GM12865 (cell line): ENCODE results near the gene CDH22.

Source experiments
- DNase-seq: peaks from one replicate; pipeline ENCODE4 v3.0.0; 2010; ENCODE audit warnings: low read depth
- H3K4me3 ChIP-seq: 2 replicates; pipeline ENCODE4 v1.5.1; 2011; ENCODE audit warnings: mild to moderate bottlenecking, low read depth, low read length, control low read depth
- CTCF ChIP-seq: IDR thresholded peaks from 2 replicates; pipeline ENCODE4 v1.5.1; 2011; ENCODE audit warnings: low read length, control low read depth, low read depth, inconsistent platforms; ENCODE audit not compliant: insufficient read depth; ENCODE audit errors: missing control alignments

CDH22 gene

DNA sequence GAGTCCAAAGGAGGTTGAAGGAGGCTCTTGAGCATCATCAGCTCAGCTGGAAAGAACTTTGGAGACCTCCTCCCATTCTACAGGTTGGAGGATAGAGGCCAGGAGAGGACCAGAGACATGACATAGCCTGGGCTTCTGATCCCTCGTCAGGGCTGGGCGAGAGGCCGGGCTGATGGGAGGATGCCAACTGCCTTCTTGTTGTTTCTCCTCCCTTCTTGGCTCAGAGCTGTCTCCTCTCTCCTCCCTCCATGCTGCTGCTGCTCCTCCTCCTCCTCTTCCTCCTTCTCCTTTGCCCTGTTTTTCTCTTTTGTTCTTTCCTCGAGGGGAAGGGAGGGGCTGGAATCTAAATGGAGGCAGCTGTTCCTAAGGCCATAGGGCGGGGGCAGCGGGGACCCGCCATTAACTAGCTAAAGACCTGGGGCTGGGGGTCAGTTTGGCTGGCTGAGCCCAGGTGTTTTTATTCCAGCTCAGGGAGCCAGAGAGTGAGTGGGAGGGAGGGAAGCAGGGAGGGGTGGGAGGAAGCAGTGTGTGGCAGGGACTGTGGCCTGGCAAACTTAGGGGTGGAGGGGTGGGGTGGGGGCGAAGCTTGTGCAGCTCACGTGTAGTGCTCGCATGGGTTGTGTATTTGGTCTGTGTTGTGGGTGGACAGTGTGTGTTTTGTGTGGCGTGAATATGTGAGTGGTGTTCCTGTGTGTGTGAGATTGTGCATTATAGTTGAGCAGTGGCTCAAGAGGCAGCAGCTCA is 105.4 kb downstream of the CDH22 start:
- DNase-seq: no peak
- H3K4me3 ChIP-seq: no peak overlapping the region
- TF ChIP-seq CTCF: no peak

- no peak for DNase-seq
- no peak overlapping the region for H3K4me3 ChIP-seq
- no peak for TF ChIP-seq CTCF
These were observed 107.4 kb downstream of the CDH22 start for GRCh38 chr20:46200582-46201570.

GRCh38 chr20:46199198-46199597 is 109.1 kb downstream of the CDH22 start:
- TF ChIP-seq CTCF: no peak
- H3K4me3 ChIP-seq: no peak overlapping the region
- DNase-seq: no peak

GRCh38 chr20:46196990-46197389 is 111.3 kb downstream of the CDH22 start:
- H3K4me3 ChIP-seq: no peak overlapping the region
- no peak for DNase-seq
- TF ChIP-seq CTCF: no peak

- no peak for DNase-seq
- no peak for TF ChIP-seq CTCF
These were observed 112.8 kb downstream of the CDH22 start for GRCh38 chr20:46195264-46196036.

GRCh38 chr20:46194409-46194808 is 113.9 kb downstream of the CDH22 start:
- TF ChIP-seq CTCF: no peak
- no peak overlapping the region for H3K4me3 ChIP-seq
- no peak for DNase-seq

More at GRCh38 chr20:46195264-46196036, 112.8 kb downstream of the CDH22 start:
- no peak overlapping the region for H3K4me3 ChIP-seq
